ENCODE data around the gene ARMH1.

DNA sequence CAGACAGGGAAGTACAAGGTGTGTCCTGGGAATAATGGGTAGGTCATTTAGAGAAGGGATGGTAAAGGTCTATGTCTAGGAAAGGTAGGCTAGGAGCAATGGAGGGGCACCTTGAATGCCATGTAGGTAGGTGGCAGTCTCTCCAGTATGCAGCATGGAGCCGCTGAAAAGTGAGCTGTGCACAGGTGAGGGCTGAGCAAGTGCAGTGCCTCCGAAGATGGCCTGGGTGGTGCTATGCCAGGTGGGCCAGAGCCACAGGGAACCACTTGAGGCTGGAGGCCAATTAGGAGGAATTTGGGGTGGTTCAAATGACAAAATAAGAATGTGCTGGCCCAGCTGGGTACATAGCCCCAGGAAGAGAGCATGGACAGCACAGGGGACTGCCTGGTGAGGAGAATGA, 31.4 kb downstream of the ARMH1 start:
- TF ChIP-seq, protein P1, sequence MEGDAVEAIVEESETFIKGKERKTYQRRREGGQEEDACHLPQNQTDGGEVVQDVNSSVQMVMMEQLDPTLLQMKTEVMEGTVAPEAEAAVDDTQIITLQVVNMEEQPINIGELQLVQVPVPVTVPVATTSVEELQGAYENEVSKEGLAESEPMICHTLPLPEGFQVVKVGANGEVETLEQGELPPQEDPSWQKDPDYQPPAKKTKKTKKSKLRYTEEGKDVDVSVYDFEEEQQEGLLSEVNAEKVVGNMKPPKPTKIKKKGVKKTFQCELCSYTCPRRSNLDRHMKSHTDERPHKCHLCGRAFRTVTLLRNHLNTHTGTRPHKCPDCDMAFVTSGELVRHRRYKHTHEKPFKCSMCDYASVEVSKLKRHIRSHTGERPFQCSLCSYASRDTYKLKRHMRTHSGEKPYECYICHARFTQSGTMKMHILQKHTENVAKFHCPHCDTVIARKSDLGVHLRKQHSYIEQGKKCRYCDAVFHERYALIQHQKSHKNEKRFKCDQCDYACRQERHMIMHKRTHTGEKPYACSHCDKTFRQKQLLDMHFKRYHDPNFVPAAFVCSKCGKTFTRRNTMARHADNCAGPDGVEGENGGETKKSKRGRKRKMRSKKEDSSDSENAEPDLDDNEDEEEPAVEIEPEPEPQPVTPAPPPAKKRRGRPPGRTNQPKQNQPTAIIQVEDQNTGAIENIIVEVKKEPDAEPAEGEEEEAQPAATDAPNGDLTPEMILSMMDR (IDR thresholded peaks at IDR 0.05; ENCODE audit: low read depth, low read length): no peak
- TF ChIP-seq, protein P2, sequence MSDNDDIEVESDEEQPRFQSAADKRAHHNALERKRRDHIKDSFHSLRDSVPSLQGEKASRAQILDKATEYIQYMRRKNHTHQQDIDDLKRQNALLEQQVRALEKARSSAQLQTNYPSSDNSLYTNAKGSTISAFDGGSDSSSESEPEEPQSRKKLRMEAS (IDR thresholded peaks at IDR 0.05; ENCODE audit: low read depth, low read length): no peak
- TF ChIP-seq POLR2A (IDR thresholded peaks at IDR 0.05; ENCODE audit: extremely low read depth, insufficient read length): no peak
- TF ChIP-seq MYC (IDR thresholded peaks at IDR 0.05; ENCODE audit: low read depth, low read length): no peak
